HG02938 (cell line): ENCODE measurements around the gene CPNE6.
"Not testable (repeated sequence)": the region's sequence is repeated elsewhere in the genome, so short reads cannot be mapped to it uniquely, and the experiment has no call there.

Source experiments
- ATAC-seq: cut with Tn5 transposase; IDR thresholded peaks from one replicate; pipeline ENCODE4 v1.9.1; 2021; ENCODE audit warnings: mild to moderate bottlenecking, moderate library complexity; ENCODE audit not compliant: unreplicated experiment

CPNE6 gene

DNA sequence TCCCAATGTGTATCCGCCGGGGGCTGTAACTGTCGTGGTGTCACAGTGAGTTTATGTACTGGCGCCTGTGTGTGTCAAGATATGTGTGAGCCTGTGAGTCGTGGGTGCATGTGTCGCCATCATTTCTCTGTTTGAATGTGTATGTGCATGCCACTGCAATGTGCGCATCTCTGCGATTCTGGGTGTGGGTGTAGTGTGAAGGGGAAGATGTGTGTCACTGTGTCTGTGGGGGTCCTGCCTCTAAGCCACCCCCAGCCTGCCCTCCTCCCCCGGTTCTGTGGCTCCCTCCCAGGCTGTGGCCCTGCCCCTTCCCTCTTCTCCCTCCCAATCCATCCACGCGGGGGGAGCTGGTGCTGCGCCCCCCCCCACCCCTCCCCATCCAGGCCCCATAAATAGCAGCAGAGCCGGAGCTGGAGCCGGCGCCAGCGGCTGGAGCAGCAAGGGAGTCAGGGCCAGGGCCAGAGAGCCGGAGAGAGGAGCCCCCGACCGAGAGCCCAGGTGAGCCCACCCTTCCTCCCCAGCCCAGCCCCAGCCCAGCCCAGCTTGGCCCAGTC lies at the start of gene CPNE6:
TSS of gene CPNE6 (plus strand) at position 419 of the 554 bp plus-strand sequence. CDS start 1,375 bp downstream, outside the sequence.
- ATAC-seq, result no peak

DNA sequence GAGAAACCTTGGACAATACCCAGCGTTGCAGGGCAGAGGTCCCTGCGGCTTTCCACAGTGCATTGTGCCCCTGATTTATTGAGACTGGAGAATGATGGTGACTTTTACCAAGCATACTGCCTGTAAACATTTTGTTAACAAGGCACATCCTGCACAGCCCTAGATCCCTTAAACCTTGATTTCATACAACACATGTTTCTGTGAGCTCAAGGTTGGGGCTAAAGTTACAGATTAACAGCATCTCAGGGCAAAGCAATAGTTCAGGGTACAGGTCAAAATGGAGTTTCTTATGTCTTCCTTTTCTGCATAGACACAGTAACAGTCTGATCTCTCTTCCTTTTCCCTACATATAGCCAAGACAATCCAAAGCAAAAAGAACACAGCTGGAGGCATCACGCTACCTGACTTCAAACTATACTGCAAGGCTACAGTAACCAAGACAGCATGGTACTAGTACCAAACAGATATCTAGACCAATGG lies 46.4 kb upstream of the CPNE6 start:
- not testable (repeated sequence) for ATAC-seq

DNA sequence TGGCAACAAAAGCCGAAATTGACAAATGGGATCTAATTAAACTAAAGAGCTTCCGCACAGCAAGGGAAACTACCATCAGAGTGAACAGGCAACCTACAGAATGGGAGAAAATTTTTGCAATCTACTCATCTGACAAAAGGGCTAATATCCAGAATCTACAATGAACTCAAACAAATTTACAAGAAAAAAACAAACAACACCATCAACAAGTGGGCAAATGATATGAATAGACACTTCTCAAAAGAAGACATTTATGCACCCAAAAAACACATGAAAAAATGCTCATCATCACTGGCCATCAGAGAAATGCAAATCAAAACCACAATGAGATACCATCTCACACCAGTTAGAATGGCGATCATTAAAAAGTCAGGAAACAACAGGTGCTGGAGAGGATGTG lies 41.7 kb upstream of the CPNE6 start:
- ATAC-seq, result not testable (repeated sequence)

DNA sequence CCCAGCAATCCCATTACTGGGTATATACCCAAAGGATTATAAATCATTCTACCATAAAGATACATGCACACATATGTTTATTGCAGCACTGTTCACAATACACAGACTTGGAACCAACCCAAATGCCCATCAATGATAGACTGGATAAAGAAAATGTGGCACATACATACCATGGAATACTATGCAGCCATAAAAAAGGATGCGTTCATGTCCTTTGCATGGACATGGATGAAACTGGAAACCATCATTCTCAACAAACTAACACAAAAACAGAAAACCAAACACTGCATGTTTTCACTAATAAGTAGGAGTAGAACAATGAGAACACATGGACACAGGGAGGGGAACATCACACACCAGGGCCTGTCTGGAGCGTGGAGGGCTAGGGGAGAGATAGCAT lies 40.0 kb upstream of the CPNE6 start:
- ATAC-seq, result not testable (repeated sequence)

DNA sequence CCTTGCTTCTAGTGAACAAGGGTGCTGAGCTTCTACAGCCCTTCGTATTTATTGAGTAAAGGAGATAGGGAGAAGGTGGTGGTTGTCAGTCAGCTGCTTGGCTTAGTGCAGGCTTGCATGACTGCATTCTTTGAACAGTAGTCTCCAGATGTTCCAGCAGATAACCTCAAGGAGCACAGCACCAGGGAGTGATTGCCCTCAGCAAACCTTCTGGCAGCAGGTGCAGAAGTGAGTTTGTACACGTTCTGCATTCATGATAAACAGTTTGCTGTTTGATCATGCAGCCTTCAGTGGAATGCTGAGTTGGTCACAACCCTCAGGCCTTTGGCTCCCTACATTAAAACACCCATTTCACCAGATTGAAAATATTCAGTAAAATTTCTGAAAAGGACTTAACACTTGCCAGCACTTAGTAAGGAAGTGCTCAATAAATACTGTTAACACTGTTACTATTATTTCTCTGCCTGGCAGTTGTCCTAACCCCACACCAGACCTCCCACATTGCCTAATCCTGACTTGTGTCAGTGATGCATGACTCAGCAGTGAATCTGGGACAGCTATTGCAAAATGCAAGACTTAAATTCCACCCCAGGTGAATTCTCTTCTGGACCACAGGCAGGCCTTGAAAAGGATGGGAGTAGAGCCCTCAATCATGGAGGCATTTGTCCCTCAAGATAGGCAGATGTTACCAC lies 38.5 kb upstream of the CPNE6 start:
- ATAC-seq, result no peak

DNA sequence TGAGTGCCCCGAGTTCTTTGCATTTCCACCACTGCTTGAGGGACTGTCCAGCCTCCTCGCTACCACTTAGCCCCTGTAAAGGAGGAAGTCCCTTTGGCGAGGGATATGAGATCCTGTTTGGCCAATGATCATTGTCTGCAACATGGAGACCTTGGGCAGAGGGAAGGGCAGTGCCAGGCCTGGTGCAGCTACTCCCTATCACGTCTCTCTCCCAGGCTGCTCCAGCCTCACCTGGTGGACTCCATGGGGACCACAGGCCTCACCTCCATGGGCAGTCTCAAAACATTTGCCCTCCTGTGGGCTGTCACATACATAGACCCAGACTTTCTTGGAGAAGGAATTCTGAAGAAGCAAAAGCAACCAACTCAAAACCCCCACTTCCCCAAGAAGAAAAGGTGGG lies 35.6 kb upstream of the CPNE6 start:
- ATAC-seq, result not testable (repeated sequence)

DNA sequence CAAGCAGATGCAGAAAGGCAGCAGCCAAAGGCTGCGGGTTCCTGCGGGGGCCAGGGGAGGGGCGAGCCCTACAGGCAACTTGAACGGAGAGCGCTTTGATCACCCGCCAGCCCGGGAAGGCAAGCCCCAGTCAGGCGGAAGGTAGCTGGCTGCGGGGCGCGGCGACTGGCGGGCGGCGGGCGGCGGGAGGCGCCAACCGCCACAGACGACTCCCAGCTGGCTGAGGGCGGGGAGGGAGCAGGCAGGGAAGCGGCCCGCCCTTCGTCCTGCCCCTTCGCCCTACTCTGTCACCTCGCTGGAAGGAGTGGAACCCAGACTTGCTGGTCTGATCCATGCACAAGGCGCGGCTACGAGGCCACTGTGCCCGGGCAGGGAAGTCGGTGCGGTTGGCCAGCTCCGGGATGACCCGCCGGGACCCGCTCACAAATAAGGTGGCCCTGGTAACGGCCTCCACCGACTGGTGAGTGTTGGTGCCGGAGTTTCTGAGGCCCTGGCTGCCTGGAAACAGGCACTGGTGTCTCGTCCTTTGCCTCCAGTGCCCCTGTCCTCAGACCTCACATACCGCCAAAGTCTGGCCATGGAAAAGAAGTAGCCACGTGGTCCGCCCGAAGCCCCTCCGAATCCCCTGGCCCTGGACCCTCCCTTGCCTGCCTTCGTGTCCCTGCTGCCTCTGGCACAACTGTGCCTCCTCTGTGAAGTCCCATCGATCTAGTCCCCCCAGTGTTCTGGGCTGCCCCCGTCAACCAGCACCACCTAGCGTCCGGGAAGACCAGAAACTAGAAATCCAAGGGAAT lies 35.0 kb upstream of the CPNE6 start:
- no peak for ATAC-seq

DNA sequence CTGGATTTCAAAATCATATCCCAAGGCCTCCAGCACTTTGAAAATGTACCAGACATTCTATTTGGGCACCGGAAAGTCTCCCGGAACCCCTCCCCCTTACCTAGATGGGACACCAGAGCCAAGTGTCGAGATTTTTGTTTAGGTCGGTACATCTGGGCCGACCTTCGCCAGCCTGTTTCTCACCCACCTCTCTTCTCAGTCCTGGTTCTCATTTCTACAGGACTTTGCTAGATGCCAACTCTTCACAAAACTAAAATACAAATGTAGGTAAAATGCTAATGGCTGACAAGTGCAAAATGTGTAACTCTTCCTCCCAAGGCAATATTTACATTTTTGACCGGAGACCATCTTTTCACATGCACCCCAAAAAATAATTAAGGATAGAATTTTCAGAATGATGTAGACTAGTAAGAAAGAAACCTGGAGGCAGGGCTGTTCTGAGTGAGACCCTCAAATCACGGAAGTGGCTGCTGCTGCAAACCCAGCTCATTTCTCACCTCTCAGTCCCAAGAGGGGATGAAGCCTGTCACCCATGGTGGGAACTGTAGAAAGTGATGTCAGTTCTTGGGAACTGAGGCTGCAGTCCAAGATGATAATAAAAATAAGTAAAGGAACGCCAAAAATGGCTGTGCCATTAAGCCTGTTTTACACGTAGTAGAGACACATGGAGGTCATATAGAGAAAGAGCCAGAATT lies 34.3 kb upstream of the CPNE6 start:
- ATAC-seq, result not testable (repeated sequence)

DNA sequence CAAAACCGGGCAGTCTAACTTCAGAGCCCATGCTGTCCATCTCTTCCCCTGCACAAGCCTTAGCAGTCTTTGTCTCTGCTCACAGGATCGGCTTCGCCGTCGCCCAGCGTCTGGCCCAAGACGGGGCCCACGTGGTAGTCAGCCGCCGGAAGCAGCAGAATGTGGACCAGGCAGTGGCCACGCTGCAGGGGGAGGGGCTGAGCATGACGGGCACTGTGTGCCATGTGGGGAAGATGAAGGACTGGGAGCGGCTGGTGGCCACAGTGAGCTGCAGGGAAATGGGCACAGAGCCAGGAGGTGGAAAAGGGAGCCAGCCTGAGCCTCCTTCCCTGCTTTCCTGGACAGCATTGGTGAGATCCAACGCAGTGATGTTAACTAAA lies 33.7 kb upstream of the CPNE6 start:
- ATAC-seq, result no peak

DNA sequence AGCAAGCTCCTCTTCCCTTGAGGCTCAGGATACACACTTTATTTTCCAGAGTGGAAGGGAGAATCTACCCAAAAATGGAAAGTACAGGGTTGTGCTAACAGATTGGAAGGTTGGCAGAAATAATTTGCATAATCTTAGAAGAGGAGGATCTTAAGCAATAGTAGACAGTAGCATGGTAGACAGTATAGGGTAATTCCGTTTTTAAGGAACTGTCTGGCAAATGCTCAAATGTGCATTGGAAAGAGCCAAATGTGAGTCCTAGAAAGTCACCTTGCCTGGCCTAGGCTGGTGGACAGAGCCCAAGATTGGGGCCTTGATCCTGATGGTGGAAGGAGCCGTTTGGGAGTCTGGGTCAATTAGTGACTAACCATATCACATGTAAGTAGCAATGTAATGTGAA lies 32.7 kb upstream of the CPNE6 start:
- ATAC-seq, result no peak

DNA sequence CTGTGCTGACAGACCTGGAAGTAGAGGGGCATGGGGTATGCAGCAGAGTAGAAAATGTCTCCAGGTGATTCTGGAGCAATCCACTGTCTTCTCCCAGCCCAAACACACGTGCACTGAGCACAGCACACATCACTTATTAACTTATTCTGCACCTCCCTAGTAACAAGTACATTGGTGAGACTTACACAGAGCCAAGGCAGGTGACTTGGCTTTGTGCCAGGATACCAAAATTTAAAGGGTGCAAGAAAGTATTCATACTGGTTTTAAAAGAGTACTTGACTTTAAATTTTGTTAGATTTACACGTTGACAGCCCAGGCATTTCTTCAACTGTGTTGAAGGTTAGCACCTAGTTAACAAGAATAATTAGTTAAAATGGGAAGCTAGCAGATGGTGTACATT lies 30.7 kb upstream of the CPNE6 start:
- no peak for ATAC-seq

DNA sequence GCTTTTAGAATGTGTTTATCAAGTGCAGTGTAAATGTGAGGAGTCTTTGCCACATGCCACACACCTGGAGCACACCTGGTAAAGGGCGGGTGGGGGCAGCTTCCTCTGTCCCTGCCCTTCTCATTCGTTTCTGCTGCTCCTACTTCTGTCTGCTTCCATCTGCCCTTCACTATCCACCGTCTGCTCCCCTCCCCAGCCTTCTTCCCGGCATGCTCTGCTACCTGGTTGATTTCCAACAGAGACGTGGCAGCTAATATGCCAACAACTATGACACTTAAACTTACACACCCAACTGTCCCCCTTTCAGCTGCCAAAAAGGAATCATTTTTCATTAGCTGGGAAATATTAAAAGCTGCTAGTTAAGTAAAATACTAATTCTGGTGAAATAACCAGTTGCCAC lies 28.6 kb upstream of the CPNE6 start:
- no peak for ATAC-seq

DNA sequence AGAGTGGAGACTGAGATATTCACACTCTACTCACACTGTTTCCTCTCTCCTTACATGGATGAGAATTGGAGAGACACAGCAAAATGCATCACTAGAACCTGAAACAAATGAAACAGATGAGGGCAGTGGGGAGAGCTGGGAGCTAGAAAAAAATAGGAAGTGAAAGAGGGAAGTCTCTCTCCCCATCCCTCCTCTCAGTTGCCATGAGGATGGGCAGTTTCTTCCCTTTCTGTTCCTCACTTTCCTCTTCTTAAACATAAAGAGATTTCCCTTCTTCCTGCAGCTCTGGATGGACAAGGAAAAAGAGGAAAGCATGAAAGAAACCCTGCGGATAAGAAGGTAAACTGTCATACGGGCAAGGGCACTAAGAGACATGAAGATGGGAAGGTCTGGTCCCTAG lies 22.4 kb upstream of the CPNE6 start:
- not testable (repeated sequence) for ATAC-seq

DNA sequence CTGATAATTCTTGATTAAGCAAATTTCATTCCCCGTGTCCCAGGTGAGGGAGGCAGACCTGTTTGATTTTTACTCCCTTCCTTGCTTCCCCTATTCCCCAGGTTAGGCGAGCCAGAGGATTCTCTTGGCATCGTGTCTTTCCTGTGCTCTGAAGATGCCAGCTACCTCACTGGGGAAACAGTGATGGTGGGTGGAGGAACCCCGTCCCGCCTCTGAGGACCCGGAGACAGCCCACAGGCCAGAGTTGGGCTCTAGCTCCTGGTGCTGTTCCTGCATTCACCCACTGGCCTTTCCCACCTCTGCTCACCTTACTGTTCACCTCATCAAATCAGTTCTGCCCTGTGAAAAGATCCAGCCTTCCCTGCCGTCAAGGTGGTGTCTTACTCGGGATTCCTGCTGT lies 20.6 kb upstream of the CPNE6 start:
- ATAC-seq, result not testable (repeated sequence)

DNA sequence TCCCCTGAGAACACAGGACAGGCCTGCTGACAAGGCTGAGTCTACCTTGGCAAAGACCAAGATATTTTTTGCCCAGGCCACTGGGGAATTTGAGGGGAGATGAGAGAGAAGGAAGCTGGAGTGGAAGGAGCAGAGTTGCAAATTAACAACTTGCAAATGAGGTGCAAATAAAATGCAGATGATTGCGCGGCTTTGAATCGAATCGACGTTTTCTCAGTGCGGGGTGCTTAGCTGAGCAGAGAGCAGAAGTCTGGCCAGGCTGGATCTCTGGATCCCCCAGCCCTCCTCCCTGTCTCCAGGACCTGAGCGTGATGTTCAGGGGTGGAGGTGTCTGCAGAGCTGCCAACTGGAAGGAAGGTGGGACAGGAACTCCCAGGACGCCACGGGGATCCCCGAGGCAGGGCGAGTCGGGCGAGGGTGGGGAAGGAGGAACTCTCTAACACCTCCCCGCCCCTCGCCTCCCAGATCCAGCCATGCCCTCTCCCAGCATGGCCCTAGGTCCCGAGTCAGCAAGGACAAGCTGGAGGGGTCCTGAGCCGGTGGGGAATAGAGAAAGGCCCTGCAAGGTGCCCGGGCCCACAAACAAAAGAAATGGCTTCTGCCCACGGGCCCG lies 20.1 kb upstream of the CPNE6 start:
- no peak for ATAC-seq

DNA sequence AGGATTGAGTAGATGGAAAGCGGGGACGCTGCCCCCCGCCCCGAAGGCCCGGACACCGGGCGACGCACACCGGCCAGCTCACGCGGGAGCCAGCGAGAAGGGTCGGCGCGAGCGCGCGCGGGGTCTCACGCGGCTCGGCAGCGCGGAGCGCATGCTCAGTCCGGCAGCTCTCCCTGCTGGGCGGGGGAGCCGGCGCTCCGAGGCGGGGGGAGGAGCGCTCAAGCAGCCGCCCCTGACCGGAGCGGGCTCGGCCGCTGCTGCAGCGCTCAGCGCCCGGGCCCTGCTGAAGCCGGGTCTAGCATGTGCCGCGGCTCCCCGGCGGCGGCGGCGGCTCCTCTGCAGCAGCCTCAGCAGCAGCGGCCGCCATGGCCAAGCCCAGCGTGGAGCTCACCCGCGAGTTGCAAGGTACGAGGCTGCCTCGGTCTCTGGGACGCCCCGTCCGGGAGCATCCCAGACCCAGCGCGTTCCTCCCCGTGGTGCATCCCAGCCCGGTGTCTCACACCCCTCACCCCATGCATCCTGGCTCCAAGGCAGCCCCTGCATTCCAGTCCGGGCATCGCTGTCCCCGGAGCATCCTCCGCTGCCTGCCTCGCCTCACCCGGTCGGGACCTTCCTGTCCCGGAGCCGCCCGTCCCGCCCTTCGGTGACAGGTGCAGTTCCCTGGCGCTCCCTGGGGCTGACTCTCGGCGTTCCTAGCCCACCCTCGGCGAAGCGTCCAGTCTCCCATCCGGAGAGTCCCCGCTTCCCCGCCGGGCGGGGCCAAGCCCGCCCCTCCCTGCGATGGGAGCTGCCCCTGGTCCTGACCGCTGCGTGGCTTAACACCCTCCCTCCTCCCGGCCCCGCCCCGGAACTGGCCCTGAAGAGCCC lies 19.3 kb upstream of the CPNE6 start, which contains the start of gene CARMIL3:
TSS of gene CARMIL3 (plus strand) at position 221 of the 867 bp plus-strand sequence. CDS start at position 366, 145 bp downstream.
- peak; percentile 60 for ATAC-seq

DNA sequence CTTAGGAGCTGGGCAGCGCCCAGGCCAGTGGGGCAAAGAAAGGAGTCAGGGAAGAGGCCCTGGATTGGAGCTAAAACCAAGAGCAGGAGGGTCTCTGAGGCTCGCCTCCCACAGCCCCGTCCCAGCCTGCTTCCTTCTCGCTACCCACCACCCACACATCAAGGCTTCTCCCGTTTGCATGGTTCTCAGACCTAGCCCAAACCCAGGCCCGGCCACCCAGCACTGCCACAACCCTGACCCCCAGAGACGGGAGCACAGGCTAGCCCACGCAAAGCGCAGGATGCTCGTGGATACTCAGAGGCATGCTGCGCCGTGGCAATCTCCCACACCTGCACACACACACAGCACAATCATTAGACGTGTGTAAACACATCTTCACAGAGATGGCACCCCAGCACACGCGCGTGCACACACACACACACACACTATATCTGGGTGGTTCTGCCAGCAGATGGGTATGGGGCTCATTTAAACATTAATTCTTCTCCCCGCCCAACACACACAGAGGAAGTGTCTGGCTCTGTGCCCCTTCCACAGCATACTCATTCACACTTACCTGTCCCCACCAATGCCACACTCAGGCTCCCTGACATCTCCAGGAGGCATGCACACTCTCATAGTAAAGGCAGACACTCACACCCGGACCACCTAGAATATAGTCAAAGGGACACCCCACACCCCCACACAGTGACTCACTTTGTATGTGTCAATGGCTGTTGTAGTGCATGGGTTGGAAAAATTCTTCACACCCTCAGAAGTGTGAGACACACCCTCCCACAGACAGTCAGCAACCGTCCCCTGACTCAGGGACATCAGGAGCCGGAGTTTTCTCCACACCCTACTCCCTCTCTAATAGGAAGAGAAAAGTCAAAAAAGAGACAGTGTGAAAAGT lies 18.5 kb upstream of the CPNE6 start:
- no peak for ATAC-seq

DNA sequence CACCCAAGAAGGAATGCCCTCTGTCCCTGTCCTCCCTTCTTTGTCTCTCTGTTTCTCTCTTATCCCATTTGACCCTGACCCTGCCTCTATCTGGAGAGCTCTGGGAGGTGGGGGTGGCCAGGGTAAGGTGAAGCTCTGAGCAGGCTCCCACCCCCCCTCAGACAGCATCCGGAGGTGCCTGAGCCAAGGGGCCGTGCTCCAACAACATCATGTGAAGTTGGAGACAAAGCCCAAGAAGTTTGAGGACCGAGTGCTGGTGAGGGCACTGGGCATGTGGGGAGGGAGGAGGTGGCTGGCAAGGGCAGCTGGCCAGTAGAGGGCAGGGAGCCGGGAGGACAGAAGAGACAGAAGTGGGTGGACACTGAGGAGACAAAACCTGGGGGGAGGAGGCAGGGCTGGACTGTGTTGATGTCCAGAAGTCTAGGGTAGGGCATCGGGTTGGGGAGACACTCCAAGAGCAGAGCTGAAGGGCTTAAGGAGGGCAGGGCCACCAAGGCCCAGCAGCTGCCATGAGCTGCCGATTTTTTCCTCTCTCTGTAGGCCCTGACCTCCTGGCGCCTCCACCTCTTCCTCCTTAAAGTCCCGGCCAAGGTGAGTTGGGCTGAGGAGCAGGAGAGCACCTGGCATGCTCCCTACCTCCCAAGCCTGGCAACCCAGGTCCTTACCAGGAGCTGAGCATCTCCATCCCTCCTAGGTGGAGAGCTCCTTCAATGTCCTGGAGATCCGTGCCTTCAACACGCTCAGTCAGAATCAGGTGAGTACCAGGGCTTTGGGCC lies 17.6 kb upstream of the CPNE6 start:
- ATAC-seq, result no peak
